WTC11 (cell line): ENCODE data around the gene PIGP. TPM values are rescaled to one million over a fixed set of nuclear protein-coding genes. Genes with fewer than 3 reads are reported as not detected.

Source experiments
- ATAC-seq: fragments of 200-7000 bp; cut with Tn5 transposase; 2 replicates; pipeline ENCODE4 v1.10.0; 2021; ENCODE audit warnings: mild to moderate bottlenecking, moderate library complexity
- CTCF ChIA-PET: fragments of 300-600 bp; sonication (Branson Sonifier 250); formaldehyde crosslinking; loops from one replicate; lab custom pipeline; 2021; ENCODE audit warnings: antibody characterized with exemption; lab: Charles Lee
- POLR2A ChIA-PET: fragments of 350-600 bp; sonication (Branson Sonifier 250); formaldehyde crosslinking; loops from one replicate; lab custom pipeline; 2021; ENCODE audit warnings: antibody characterized with exemption; lab: Charles Lee
- DNase-seq: peaks from one replicate; pipeline ENCODE4 v3.0.0; 2021; ENCODE audit warnings: low spot score
- H3K27ac Mint-ChIP-seq: 2 replicates; pipeline ENCODE4 v1.8.0; 2021; ENCODE audit warnings: mixed read lengths
- H3K27me3 Mint-ChIP-seq: 2 replicates; pipeline ENCODE4 v1.8.0; 2021; ENCODE audit warnings: low read depth, mild to moderate bottlenecking, moderate library complexity, mixed read lengths
- H3K36me3 Mint-ChIP-seq: 2 replicates; pipeline ENCODE4 v1.8.0; 2021; ENCODE audit warnings: mixed read lengths
- H3K4me1 Mint-ChIP-seq: 2 replicates; pipeline ENCODE4 v1.8.0; 2022; ENCODE audit warnings: mixed read lengths
- H3K4me3 Mint-ChIP-seq: 2 replicates; pipeline ENCODE4 v1.8.0; 2021; ENCODE audit warnings: mild to moderate bottlenecking, moderate library complexity, mixed read lengths
- H3K9me3 Mint-ChIP-seq: 2 replicates; pipeline ENCODE4 v1.8.0; 2021; ENCODE audit warnings: mixed read lengths
- ATF1 ChIP-seq: sonication (generic); formaldehyde crosslinking; IDR thresholded peaks from 2 replicates; pipeline ENCODE4 v1.8.1; 2023; ENCODE audit warnings: mild to moderate bottlenecking, moderate library complexity, missing genetic modification reagents
- E2F1 ChIP-seq: sonication (generic); formaldehyde crosslinking; IDR thresholded peaks from 2 replicates; pipeline ENCODE4 v1.8.0; 2022; ENCODE audit warnings: mild to moderate bottlenecking, missing genetic modification reagents
- ELF4 ChIP-seq: sonication (generic); formaldehyde crosslinking; IDR thresholded peaks from 2 replicates; pipeline ENCODE4 v1.8.1; 2022; ENCODE audit warnings: low read depth, mild to moderate bottlenecking, moderate library complexity, missing genetic modification reagents
- FOXJ3 ChIP-seq: sonication (generic); formaldehyde crosslinking; IDR thresholded peaks from 2 replicates; pipeline ENCODE4 v1.9.0; 2021; ENCODE audit warnings: missing genetic modification reagents, mild to moderate bottlenecking, borderline replicate concordance
- IRF2 ChIP-seq: sonication (generic); formaldehyde crosslinking; IDR thresholded peaks from 2 replicates; pipeline ENCODE4 v1.8.0; 2022; ENCODE audit warnings: low read depth, missing genetic modification reagents, borderline replicate concordance
- JUN ChIP-seq: sonication (generic); formaldehyde crosslinking; IDR thresholded peaks from 2 replicates; pipeline ENCODE4 v1.8.0; 2023; ENCODE audit warnings: mild to moderate bottlenecking, missing genetic modification reagents
- MLX ChIP-seq: sonication (generic); formaldehyde crosslinking; IDR thresholded peaks from 2 replicates; pipeline ENCODE4 v1.8.1; 2023; ENCODE audit warnings: mild to moderate bottlenecking, missing genetic modification reagents, moderate library complexity
- NR2C2 ChIP-seq: sonication (generic); formaldehyde crosslinking; IDR thresholded peaks from 2 replicates; pipeline ENCODE4 v1.8.0; 2022; ENCODE audit warnings: mild to moderate bottlenecking, missing genetic modification reagents
- RELA ChIP-seq: sonication (generic); formaldehyde crosslinking; IDR thresholded peaks from 2 replicates; pipeline ENCODE4 v1.8.1; 2022; ENCODE audit warnings: missing genetic modification reagents, mild to moderate bottlenecking, borderline replicate concordance
- STAT6 ChIP-seq: sonication (generic); formaldehyde crosslinking; conservative IDR thresholded peaks from 2 replicates; pipeline ENCODE4 v1.8.1; 2023; ENCODE audit warnings: mild to moderate bottlenecking, low read depth, missing genetic modification reagents, moderate library complexity
- ZNF263 ChIP-seq: sonication (generic); formaldehyde crosslinking; IDR thresholded peaks from 2 replicates; pipeline ENCODE4 v1.8.1; 2022; ENCODE audit warnings: low read depth, mild to moderate bottlenecking, moderate library complexity, missing genetic modification reagents
- total RNA-seq: library from RNA; stranded (reverse); gene quantifications from 3 replicates; pipeline ENCODE4 v1.2.3, GENCODE V29; 2021
- TF ChIP-seq, protein P1 (sequence below): sonication (generic); formaldehyde crosslinking; IDR thresholded peaks from 2 replicates; pipeline ENCODE4 v1.8.0; 2023; ENCODE audit warnings: mild to moderate bottlenecking, missing genetic modification reagents
- TF ChIP-seq, protein P2 (sequence below): sonication (generic); formaldehyde crosslinking; IDR thresholded peaks from 2 replicates; pipeline ENCODE4 v1.8.0; 2022; ENCODE audit warnings: mild to moderate bottlenecking, missing genetic modification reagents

PIGP gene
- total RNA-seq, 1 experiment from 2014 or later, result 10.9 TPM

DNA sequence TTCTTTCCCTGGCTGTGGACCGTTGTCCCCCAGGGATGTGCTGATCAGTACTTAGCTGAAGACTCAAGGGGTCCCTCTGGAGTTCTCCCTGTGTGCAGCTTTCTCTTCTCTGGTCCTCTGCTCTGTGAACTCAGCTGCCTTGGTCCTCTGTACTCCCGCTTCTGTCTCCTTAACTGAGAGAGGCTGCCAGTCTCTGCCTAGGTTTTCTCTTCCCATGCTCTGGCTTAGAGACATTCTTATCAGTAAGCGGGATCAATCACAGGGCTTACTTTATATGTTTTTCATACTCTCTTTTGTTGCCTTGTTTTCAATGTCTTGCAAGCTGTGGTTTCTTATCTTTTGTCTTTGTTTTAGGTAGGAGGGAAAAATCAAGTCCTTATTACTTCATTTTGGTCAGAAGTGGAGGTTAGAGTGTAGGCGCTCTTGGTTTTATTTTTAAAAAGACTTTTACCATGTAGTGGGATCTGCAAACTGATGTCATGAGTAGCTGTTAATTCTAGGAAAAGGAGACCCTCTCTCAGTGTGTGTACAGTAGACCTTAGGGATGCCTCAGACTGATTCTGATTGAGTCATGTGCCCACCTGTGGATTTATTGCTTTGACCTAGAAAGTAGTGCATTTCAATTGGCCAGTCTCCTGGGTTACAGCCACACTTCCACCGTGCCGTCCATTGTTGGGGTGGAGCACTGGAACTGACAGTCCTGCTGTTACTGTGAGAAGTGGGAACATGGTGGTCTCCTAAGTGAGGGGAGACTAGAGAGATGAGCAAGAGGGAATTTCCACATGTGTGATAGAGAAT is 46.7 kb upstream of the PIGP start:
- H3K4me1 Mint-ChIP-seq, result peaks cover 6% of the 10 kb centered on the region
- ATAC-seq, result peak; percentile 100
- no peak overlapping the region for H3K4me3 Mint-ChIP-seq
- ChIA-PET CTCF (interaction anchor here (0.6 to 1.8 kb wide), 10 partner anchors 8 to 153 kb away, joined by 3 to 19 read pairs (median 3); partner anchors contain the start of genes HLCS and RIPPLY3), POLR2A (no interaction called here)
- no peaks in the 10 kb centered on the region for H3K36me3 Mint-ChIP-seq
- H3K27me3 Mint-ChIP-seq, result no peaks in the 10 kb centered on the region
- peak overlapping the region; percentile 32; the same call in 1 of the 2 replicates for H3K27ac Mint-ChIP-seq
- H3K9me3 Mint-ChIP-seq, result no peaks in the 10 kb centered on the region
- no peak for TF ChIP-seq RELA (CRISPR knock-in tag)
- TF ChIP-seq, protein P1, sequence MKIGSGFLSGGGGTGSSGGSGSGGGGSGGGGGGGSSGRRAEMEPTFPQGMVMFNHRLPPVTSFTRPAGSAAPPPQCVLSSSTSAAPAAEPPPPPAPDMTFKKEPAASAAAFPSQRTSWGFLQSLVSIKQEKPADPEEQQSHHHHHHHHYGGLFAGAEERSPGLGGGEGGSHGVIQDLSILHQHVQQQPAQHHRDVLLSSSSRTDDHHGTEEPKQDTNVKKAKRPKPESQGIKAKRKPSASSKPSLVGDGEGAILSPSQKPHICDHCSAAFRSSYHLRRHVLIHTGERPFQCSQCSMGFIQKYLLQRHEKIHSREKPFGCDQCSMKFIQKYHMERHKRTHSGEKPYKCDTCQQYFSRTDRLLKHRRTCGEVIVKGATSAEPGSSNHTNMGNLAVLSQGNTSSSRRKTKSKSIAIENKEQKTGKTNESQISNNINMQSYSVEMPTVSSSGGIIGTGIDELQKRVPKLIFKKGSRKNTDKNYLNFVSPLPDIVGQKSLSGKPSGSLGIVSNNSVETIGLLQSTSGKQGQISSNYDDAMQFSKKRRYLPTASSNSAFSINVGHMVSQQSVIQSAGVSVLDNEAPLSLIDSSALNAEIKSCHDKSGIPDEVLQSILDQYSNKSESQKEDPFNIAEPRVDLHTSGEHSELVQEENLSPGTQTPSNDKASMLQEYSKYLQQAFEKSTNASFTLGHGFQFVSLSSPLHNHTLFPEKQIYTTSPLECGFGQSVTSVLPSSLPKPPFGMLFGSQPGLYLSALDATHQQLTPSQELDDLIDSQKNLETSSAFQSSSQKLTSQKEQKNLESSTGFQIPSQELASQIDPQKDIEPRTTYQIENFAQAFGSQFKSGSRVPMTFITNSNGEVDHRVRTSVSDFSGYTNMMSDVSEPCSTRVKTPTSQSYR, result no peak
- TF ChIP-seq FOXJ3, result no peak
- TF ChIP-seq JUN, result no peak
- TF ChIP-seq E2F1 (CRISPR knock-in tag), result no peak
- no peak for TF ChIP-seq IRF2
- DNase-seq, result peak; percentile 37

- H3K4me1 Mint-ChIP-seq, result peaks cover 6% of the 10 kb centered on the region
- no peak overlapping the region for H3K27ac Mint-ChIP-seq
- H3K27me3 Mint-ChIP-seq, result no peaks in the 10 kb centered on the region; the same call in 1 of the 2 replicates
- TF ChIP-seq, protein P2, sequence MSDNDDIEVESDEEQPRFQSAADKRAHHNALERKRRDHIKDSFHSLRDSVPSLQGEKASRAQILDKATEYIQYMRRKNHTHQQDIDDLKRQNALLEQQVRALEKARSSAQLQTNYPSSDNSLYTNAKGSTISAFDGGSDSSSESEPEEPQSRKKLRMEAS (CRISPR knock-in tag), result no peak
- no peak for TF ChIP-seq NR2C2 (CRISPR knock-in tag)
- no peak for TF ChIP-seq MLX (CRISPR knock-in tag)
- TF ChIP-seq ZNF263 (CRISPR knock-in tag), result no peak
- no peak for TF ChIP-seq ATF1
- TF ChIP-seq STAT6 (CRISPR knock-in tag), result no peak
- TF ChIP-seq ELF4 (CRISPR knock-in tag), result no peak
- no peak for DNase-seq
- ChIA-PET POLR2A (no interaction called here), CTCF (no interaction called here)
- ATAC-seq, result no peak
- no peak overlapping the region for H3K4me3 Mint-ChIP-seq
- peaks cover under 1% of the 10 kb centered on the region for H3K9me3 Mint-ChIP-seq
- no peaks in the 10 kb centered on the region for H3K36me3 Mint-ChIP-seq
These were observed 45.4 kb upstream of the PIGP start for GRCh38 chr21:37118187-37118826.
